Type B pancreatic cell (in vitro differentiated cells): ENCODE measurements around the gene GRB14. TPM values are rescaled to one million over a fixed set of nuclear protein-coding genes. Genes with fewer than 3 reads are reported as not detected.

Experiments used
- DNase-seq: peaks from one replicate; pipeline ENCODE4 v3.0.0; 2021; ENCODE audit warnings: mixed read lengths; ENCODE audit not compliant: unreplicated experiment; ENCODE audit errors: extremely low spot score
- H3K27ac Mint-ChIP-seq: 2 replicates; pipeline ENCODE4 v1.8.0; 2021; ENCODE audit warnings: mild to moderate bottlenecking, mixed read lengths
- H3K27me3 Mint-ChIP-seq: 2 replicates; pipeline ENCODE4 v1.8.0; 2021; ENCODE audit warnings: mixed read lengths
- H3K36me3 Mint-ChIP-seq: 2 replicates; pipeline ENCODE4 v1.8.0; 2021; ENCODE audit warnings: mixed read lengths
- H3K4me1 Mint-ChIP-seq: one replicate; pipeline ENCODE4 v1.8.0; 2021; ENCODE audit warnings: mixed read lengths; ENCODE audit not compliant: unreplicated experiment
- H3K4me3 Mint-ChIP-seq: 2 replicates; pipeline ENCODE4 v1.8.0; 2021; ENCODE audit warnings: mild to moderate bottlenecking, mixed read lengths
- H3K9me3 Mint-ChIP-seq: 2 replicates; pipeline ENCODE4 v1.8.0; 2021; ENCODE audit warnings: mixed read lengths
- total RNA-seq: library from RNA; stranded (reverse); gene quantifications from 2 replicates; pipeline ENCODE4 v1.2.1, GENCODE V29; 2021; ENCODE audit warnings: low replicate concordance
- TF ChIP-seq, protein P1 (sequence below): fragments of 200-600 bp; sonication (generic); conservative IDR thresholded peaks from 2 replicates; pipeline ENCODE4 v1.5.0; 2021; ENCODE audit warnings: antibody characterized with exemption, mild to moderate bottlenecking

Gene GRB14
- total RNA-seq, 1 donor from 2014 or later, result 11.6 TPM

GRCh38 chr2:164609790-164610189 lies 11.5 kb downstream of the GRB14 start:
- DNase-seq, result no peak
- no peak overlapping the region for H3K27ac Mint-ChIP-seq
- H3K4me3 Mint-ChIP-seq, result no peak overlapping the region
- H3K4me1 Mint-ChIP-seq, result no peaks in the 10 kb centered on the region
- H3K9me3 Mint-ChIP-seq, result no peaks in the 10 kb centered on the region
- H3K27me3 Mint-ChIP-seq, result no peaks in the 10 kb centered on the region
- TF ChIP-seq, protein P1, sequence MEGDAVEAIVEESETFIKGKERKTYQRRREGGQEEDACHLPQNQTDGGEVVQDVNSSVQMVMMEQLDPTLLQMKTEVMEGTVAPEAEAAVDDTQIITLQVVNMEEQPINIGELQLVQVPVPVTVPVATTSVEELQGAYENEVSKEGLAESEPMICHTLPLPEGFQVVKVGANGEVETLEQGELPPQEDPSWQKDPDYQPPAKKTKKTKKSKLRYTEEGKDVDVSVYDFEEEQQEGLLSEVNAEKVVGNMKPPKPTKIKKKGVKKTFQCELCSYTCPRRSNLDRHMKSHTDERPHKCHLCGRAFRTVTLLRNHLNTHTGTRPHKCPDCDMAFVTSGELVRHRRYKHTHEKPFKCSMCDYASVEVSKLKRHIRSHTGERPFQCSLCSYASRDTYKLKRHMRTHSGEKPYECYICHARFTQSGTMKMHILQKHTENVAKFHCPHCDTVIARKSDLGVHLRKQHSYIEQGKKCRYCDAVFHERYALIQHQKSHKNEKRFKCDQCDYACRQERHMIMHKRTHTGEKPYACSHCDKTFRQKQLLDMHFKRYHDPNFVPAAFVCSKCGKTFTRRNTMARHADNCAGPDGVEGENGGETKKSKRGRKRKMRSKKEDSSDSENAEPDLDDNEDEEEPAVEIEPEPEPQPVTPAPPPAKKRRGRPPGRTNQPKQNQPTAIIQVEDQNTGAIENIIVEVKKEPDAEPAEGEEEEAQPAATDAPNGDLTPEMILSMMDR, result no peak
- H3K36me3 Mint-ChIP-seq, result no peaks in the 10 kb centered on the region

GRCh38 chr2:164606557-164606956 lies 14.7 kb downstream of the GRB14 start:
- TF ChIP-seq, protein P1, result no peak
- Mint-ChIP-seq H3K9me3 (no peaks in the 10 kb centered on the region), H3K36me3 (no peaks in the 10 kb centered on the region), H3K27ac (no peak overlapping the region), H3K27me3 (no peaks in the 10 kb centered on the region), H3K4me3 (no peak overlapping the region), H3K4me1 (no peaks in the 10 kb centered on the region)
- DNase-seq, result no peak

- DNase-seq, result no peak
- Mint-ChIP-seq H3K27me3 (no peaks in the 10 kb centered on the region), H3K4me1 (no peaks in the 10 kb centered on the region), H3K36me3 (no peaks in the 10 kb centered on the region), H3K27ac (no peak overlapping the region), H3K9me3 (no peaks in the 10 kb centered on the region), H3K4me3 (no peak overlapping the region)
- TF ChIP-seq, protein P1, result no peak
Observed at GRCh38 chr2:164605295-164605694, 16.0 kb downstream of the GRB14 start.

GRCh38 chr2:164600763-164601162 lies 20.5 kb downstream of the GRB14 start:
- no peak overlapping the region for H3K4me3 Mint-ChIP-seq
- H3K9me3 Mint-ChIP-seq, result no peaks in the 10 kb centered on the region
- TF ChIP-seq, protein P1, result no peak
- H3K27ac Mint-ChIP-seq, result no peak overlapping the region
- H3K27me3 Mint-ChIP-seq, result no peaks in the 10 kb centered on the region
- H3K36me3 Mint-ChIP-seq, result no peaks in the 10 kb centered on the region
- no peaks in the 10 kb centered on the region for H3K4me1 Mint-ChIP-seq
- DNase-seq, result no peak

DNA sequence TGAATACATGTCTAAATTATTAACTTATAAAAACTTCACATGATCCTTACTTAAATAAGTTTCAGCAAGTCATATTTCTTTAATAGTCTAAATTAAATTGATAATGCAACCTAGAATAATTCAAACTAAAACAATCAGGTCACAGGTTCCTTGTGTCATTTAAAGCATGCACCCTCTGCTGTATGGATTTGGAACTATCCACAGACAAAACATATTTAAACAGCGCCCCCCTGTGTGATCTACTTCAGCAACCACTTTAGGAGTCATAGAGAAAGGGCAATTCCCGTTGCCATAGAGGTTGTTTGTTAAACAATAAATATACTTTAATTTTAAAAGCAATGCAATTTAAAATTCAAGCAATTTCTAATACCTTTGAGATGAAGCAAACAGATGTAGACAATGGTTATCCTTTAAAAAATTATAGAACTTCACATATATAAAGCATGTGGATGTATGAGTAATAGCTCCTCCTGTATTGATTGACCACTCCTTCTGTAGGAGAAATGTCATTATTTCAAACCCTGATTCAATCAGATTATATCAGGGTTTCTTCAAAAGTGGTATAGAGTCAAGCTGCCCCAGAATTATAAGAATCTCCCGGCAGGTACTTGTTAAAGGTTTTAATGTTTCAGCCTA lies 21.2 kb downstream of the GRB14 start:
- TF ChIP-seq, protein P1, result peak; percentile 80
- DNase-seq, result no peak
- Mint-ChIP-seq H3K27me3 (no peaks in the 10 kb centered on the region), H3K36me3 (no peaks in the 10 kb centered on the region), H3K27ac (no peak overlapping the region), H3K4me1 (peaks cover 6% of the 10 kb centered on the region), H3K9me3 (no peaks in the 10 kb centered on the region), H3K4me3 (no peak overlapping the region)
